Stomach (tissue), 9 donors: ENCODE results near the gene CEMIP. TPM values are rescaled to one million over a fixed set of nuclear protein-coding genes. Genes with fewer than 3 reads are reported as not detected.
A peak's percentile ranks its signal among the peaks of the same experiment; 100 is the strongest.
"Not testable (repeated sequence)": the region's sequence is repeated elsewhere in the genome, so short reads cannot be mapped to it uniquely, and the experiment has no call there.

Experiments
- DNase-seq, 2 donors: peaks; one replicate each; pipeline versions ENCODE4 v3.0.0 to v3.0.0-alpha.2; 2013 to 2019
- H3K27ac ChIP-seq, 5 donors: fragments of 200-600 bp in 4 of 5; sonication (generic) in 4 of 5; one replicate each; pipeline ENCODE4 v1.5.1; 2013 to 2019; ENCODE audit warnings: mild to moderate bottlenecking in 1 of 5, moderate library complexity in 1 of 5
- H3K27me3 ChIP-seq, 3 donors: fragments of 200-600 bp; sonication (generic); one replicate each; pipeline ENCODE4 v1.5.1; 2017 to 2019; ENCODE audit warnings: mixed run types in 1 of 3
- H3K36me3 ChIP-seq, 4 donors: fragments of 200-600 bp; sonication (generic); 1 replicate in 3 of 4; 2 replicates in 1 of 4; pipeline ENCODE4 v1.5.1; 2016 to 2019
- H3K4me1 ChIP-seq, 4 donors: fragments of 200-600 bp; sonication (generic); one replicate each; pipeline ENCODE4 v1.5.1; 2016 to 2019
- H3K4me3 ChIP-seq, 4 donors: fragments of 200-600 bp; sonication (generic) in 3 of 4; one replicate each; pipeline ENCODE4 v1.5.1; 2016 to 2019; ENCODE audit warnings: mild to moderate bottlenecking in 1 of 4
- H3K9me3 ChIP-seq, 4 donors: fragments of 200-600 bp; sonication (generic); one replicate each; pipeline ENCODE4 v1.5.1; 2016 to 2019
- EP300 ChIP-seq: sonication (generic); formaldehyde crosslinking; IDR thresholded peaks from one replicate; pipeline ENCODE4 v1.6.1; 2017; ENCODE audit warnings: antibody characterized with exemption
- POLR2A ChIP-seq, 4 donors: fragments of 450-650 bp; IDR thresholded peaks; one replicate each; pipeline ENCODE4 v1.6.1; 2016; ENCODE audit warnings: antibody characterized with exemption in 4 of 4, control low read depth in 2 of 4, mild to moderate bottlenecking in 1 of 4, moderate library complexity in 1 of 4
- POLR2AphosphoS5 ChIP-seq, 3 donors: sonication (generic); formaldehyde crosslinking; IDR thresholded peaks; one replicate each; pipeline ENCODE4 v1.6.1; 2016; ENCODE audit warnings: antibody characterized with exemption in 3 of 3
- WGBS, 5 donors: extraction: QIAGEN DNeasy Blood & Tissue Kit in 3 of 5; methylation state at CpG; one replicate each; pipeline versions ENCODE4 v1.1.5 to v1.1.7; 2013 to 2018; 5-methylcytosine and 5-hydroxymethylcytosine counted together
- intact Hi-C: fragments of 100-400 bp; cut with DNase I; formaldehyde crosslinking; loops from one replicate; pipeline ENCODE4 v1.15.1; 2023; ENCODE audit warnings: low total_unique reads
- polyA plus RNA-seq, 3 donors: library from polyadenylated mRNA; stranded (reverse); fragments of 200-250 nt; gene quantifications; one replicate each; pipeline ENCODE4 v1.2.3, GENCODE V29; 2013
- total RNA-seq, 5 donors: library from RNA; depleted of rRNA; stranded (reverse); fragments of >200 nt; gene quantifications; one replicate each; pipeline versions ENCODE4 v1.1.0 to v1.2.3, GENCODE V29; 2014 to 2016
- TF ChIP-seq, protein P1 (sequence below), 7 experiments: fragments of 450-650 bp in 4 of 7; fragments of 200-600 bp in 3 of 7; sonication (generic) in 3 of 7; IDR thresholded peaks; one replicate each; pipeline ENCODE4 v1.5.1; 2016 to 2019; ENCODE audit warnings: antibody characterized with exemption in 7 of 7, control low read depth in 2 of 7, mild to moderate bottlenecking in 1 of 7
- donor health status: healthy with polysubstance abuse.
- donor health status: Bipolar disorder and iron deficiency.
- donor health status: healthy.

The CEMIP gene
- total and polyA plus RNA-seq, 8 donors: 0.53 to 2.6 (median 1.4) TPM; not detected in 4

DNA sequence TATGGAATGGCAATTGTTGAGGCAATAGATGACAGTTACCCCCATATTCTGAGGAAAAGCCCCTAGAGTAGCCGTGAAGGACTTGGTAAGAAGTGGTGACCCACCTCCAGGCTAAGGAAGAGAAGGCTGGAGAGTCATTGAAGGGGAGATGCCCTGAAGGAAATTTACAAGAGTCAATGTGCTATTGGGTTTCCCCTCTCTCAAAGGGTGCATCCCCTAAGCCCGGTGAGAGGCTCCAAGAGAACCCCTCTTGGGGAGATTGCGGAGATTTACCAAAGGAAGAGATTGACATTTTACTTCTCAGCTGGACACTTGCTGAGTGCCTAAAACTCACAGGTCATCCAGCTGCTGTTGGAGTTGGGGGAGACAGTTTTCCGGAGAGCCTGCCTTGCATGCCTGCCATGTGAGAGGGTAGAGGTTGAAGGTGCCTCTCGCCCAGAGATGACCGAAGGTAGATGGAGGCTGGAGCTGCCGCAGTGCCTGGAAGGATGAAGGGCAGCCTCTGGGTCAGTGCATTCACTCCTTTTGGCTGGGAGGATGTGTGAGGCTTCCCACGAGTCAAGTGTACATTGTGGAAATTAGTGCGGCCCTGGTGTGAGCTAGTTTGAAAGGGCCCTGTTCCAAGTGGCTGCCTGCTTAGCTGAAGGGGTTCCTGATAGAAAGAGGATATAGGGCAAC lies 179.8 kb downstream of the CEMIP start:
- intact Hi-C loops: no loop called here
- no peak overlapping the region for H3K4me3 ChIP-seq
- DNase-seq: no peak
- WGBS, 5 donors: 93 to 98% (median 98%) methylated on average over 9 of the region's 9 CpGs
- no peaks in the 10 kb centered on the region for H3K9me3 ChIP-seq
- peaks cover 0 to 18% (median 18%) of the 10 kb centered on the region in 4 donors for H3K36me3 ChIP-seq
- no peaks in the 10 kb centered on the region for H3K27me3 ChIP-seq
- no peak overlapping the region for H3K27ac ChIP-seq
- H3K4me1 ChIP-seq: peaks cover 0 to 3% (median 0%) of the 10 kb centered on the region in 4 donors
- TF ChIP-seq, protein P1, sequence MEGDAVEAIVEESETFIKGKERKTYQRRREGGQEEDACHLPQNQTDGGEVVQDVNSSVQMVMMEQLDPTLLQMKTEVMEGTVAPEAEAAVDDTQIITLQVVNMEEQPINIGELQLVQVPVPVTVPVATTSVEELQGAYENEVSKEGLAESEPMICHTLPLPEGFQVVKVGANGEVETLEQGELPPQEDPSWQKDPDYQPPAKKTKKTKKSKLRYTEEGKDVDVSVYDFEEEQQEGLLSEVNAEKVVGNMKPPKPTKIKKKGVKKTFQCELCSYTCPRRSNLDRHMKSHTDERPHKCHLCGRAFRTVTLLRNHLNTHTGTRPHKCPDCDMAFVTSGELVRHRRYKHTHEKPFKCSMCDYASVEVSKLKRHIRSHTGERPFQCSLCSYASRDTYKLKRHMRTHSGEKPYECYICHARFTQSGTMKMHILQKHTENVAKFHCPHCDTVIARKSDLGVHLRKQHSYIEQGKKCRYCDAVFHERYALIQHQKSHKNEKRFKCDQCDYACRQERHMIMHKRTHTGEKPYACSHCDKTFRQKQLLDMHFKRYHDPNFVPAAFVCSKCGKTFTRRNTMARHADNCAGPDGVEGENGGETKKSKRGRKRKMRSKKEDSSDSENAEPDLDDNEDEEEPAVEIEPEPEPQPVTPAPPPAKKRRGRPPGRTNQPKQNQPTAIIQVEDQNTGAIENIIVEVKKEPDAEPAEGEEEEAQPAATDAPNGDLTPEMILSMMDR (IDR thresholded peaks at IDR 0.05): no peak
- TF ChIP-seq POLR2AphosphoS5 (IDR thresholded peaks at IDR 0.05) (no peak), POLR2A (IDR thresholded peaks at IDR 0.05) (no peak), EP300 (no peak)

DNA sequence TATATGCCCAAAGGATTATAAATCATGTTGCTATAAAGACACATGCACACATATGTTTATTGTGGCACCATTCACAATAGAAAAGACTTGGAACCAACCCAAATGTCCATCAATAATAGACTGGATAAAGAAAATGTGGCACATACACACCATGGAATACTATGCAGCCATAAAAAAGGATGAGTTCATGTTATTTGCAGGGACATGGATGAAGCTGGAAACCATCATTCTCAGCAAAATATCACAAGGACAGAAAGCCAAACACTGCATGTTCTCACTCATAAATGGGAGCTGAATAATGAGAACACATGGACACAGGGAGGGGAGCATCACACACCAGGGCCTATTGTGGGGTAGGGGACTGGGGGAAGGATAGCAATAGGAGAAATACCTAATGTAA lies 186.3 kb downstream of the CEMIP start:
- not testable (repeated sequence) for H3K4me3 ChIP-seq, H3K4me1 ChIP-seq, DNase-seq, H3K9me3 ChIP-seq, H3K27me3 ChIP-seq, H3K27ac ChIP-seq
- peaks cover 0 to 27% (median 26%) of the 10 kb centered on the region in 4 donors for H3K36me3 ChIP-seq
- intact Hi-C loops: loop anchor here (5.0 to 10.0 kb wide), 3 partner anchors 181 to 508 kb away; no protein-coding TSS in a partner anchor

DNA sequence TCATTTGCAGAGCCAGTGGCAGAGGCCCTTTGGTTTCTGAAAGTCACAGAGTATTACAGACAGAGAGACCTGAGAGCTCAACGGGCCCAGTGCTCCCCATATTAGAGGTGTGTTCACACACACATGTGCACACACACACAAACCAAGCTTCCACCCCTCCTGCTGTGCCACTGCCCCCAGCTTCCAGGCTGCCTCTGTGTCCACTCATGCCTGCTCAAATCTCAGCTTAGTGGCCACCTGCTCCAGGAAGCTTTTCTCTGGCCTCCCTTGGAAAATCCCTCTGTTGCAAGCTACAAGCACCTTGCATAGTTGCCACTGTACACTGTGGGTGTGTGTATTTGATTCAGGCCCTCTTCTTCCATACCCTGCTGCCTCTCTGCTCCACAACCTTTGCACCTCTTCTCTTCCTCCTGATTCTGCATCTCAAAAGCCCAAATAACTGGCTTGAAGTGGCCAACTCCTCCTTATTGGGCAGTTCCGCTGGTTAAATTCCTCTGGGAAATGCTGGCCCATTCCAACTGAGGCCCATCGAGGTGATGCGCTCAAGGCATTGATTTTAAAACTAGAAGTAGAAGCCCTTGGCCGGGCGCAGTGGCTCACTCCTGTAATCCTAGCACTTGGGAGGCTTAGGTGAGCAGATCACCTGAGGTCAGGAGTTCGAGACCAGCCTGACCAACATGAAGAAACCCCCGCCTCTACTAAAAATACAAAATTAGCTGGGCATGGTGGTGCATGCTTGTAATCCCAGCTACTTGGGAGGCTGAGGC lies 187.4 kb downstream of the CEMIP start:
- peaks cover 0 to 10% (median 3%) of the 10 kb centered on the region in 4 donors for H3K4me1 ChIP-seq
- H3K27ac ChIP-seq: no peak overlapping the region
- H3K36me3 ChIP-seq: peaks cover 0 to 27% (median 26%) of the 10 kb centered on the region in 4 donors
- no peak for TF ChIP-seq POLR2A (IDR thresholded peaks at IDR 0.05)
- TF ChIP-seq, protein P1 (IDR thresholded peaks at IDR 0.05): no peak
- no peak for TF ChIP-seq POLR2AphosphoS5 (IDR thresholded peaks at IDR 0.05)
- H3K4me3 ChIP-seq: no peak overlapping the region
- no peaks in the 10 kb centered on the region for H3K9me3 ChIP-seq
- intact Hi-C loops: loop anchor here (5.0 to 10.0 kb wide), 3 partner anchors 182 to 509 kb away; no protein-coding TSS in a partner anchor
- DNase-seq: no peak
- WGBS, 5 donors: 92 to 96% (median 94%) methylated on average over 8 of the region's 8 CpGs
- no peaks in the 10 kb centered on the region for H3K27me3 ChIP-seq

DNA sequence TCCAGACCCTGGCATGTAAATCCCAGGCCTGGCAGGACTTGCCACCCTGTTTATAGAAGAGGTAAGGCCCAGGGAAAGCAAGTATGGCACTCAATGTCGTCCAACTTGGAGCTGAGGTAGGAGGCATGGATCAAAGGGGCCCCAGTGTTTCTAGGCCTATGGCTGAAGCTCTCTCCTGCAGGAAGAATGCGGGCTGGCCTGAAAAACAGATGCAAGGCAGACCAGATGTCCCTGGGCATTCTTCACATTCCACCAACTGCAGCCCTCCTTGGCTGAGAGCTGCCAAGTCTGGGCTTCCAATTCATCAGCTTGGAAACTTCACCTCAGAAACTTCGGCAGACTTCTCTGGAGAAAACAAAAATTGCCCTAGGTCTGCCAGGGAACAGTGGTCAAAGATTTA lies 188.3 kb downstream of the CEMIP start:
- 77 to 91% (median 84%) methylated on average over 3 of the region's 3 CpGs for WGBS, 5 donors
- Histone ChIP-seq H3K27me3 (no peaks in the 10 kb centered on the region), H3K4me3 (no peak overlapping the region), H3K9me3 (no peaks in the 10 kb centered on the region), H3K4me1 (peaks cover 0 to 10% (median 3%) of the 10 kb centered on the region in 4 donors), H3K27ac (no peak overlapping the region), H3K36me3 (peaks cover 0 to 31% (median 29%) of the 10 kb centered on the region in 4 donors)
- intact Hi-C loops: loop anchor here (5.0 to 10.0 kb wide), 3 partner anchors 183 to 510 kb away; no protein-coding TSS in a partner anchor
- TF ChIP-seq EP300 (no peak), POLR2AphosphoS5 (IDR thresholded peaks at IDR 0.05) (no peak), POLR2A (IDR thresholded peaks at IDR 0.05) (no peak)
- TF ChIP-seq, protein P1 (IDR thresholded peaks at IDR 0.05): no peak
- peak in 1 of 2 donors; percentile 43 for DNase-seq
